Breast epithelium (tissue), 4 donors: ENCODE data around the gene H6PD. TPM values are rescaled to one million over a fixed set of nuclear protein-coding genes. Genes with fewer than 3 reads are reported as not detected.

Experiments
- DNase-seq, 2 donors: peaks; one replicate each; pipeline ENCODE4 v3.0.0-alpha.2; 2019; ENCODE audit warnings: low spot score in 2 of 2
- H3K27ac ChIP-seq, 2 donors: fragments of 200-600 bp; sonication (generic) in 1 of 2; one replicate each; pipeline ENCODE4 v1.5.1; 2016 to 2019; ENCODE audit warnings: mild to moderate bottlenecking in 1 of 2
- H3K27me3 ChIP-seq, 2 donors: fragments of 200-600 bp; sonication (generic) in 1 of 2; one replicate each; pipeline versions ENCODE4 v1.5.1 to v1.6.0; 2017 to 2019; ENCODE audit warnings: control low read depth in 1 of 2, mild to moderate bottlenecking in 1 of 2
- H3K36me3 ChIP-seq: fragments of 200-600 bp; one replicate; pipeline ENCODE4 v1.5.1; 2019
- H3K4me1 ChIP-seq, 2 donors: fragments of 200-600 bp; sonication (generic); one replicate each; pipeline ENCODE4 v1.5.1; 2016 to 2019; ENCODE audit warnings: control low read depth in 1 of 2
- H3K4me3 ChIP-seq, 3 donors: fragments of 200-600 bp; sonication (generic); 1 replicate in 2 of 3; 2 replicates in 1 of 3; pipeline ENCODE4 v1.5.1; 2016 to 2019; ENCODE audit warnings: mild to moderate bottlenecking in 3 of 3, moderate library complexity in 2 of 3
- H3K9me3 ChIP-seq, 2 donors: fragments of 200-600 bp; sonication (generic) in 1 of 2; one replicate each; pipeline ENCODE4 v1.5.1; 2016 to 2019; ENCODE audit warnings: control low read depth in 1 of 2
- CTCF ChIP-seq, 3 donors: fragments of 450-650 bp; IDR thresholded peaks; one replicate each; pipeline ENCODE4 v1.5.1; 2016 to 2017; ENCODE audit warnings: antibody characterized with exemption in 3 of 3, mild to moderate bottlenecking in 3 of 3, moderate library complexity in 3 of 3
- POLR2A ChIP-seq: fragments of 450-650 bp; IDR thresholded peaks from one replicate; pipeline ENCODE4 v1.6.1; 2016; ENCODE audit warnings: antibody characterized with exemption, mild to moderate bottlenecking, moderate library complexity
- POLR2AphosphoS5 ChIP-seq, 3 donors: sonication (generic); formaldehyde crosslinking; IDR thresholded peaks; one replicate each; pipeline ENCODE4 v1.6.1; 2017; ENCODE audit warnings: antibody characterized with exemption in 3 of 3
- intact Hi-C: fragments of 100-400 bp; cut with DNase I; formaldehyde crosslinking; loops from one replicate; pipeline ENCODE4 v1.15.1; 2023; ENCODE audit warnings: low total_unique reads
- total RNA-seq, 3 donors: library from RNA; depleted of rRNA; stranded (reverse); fragments of >200 nt; gene quantifications; one replicate each; pipeline ENCODE4 v1.1.0, GENCODE V29; 2016

Gene H6PD
- total RNA-seq, 3 donors from 2014 or later = 46.4 to 77.4 (median 49.5) TPM

GRCh38 chr1:9238134-9238533, 3.6 kb downstream of the H6PD start:
- intact Hi-C loops = no loop called here
- TF ChIP-seq POLR2AphosphoS5 (IDR thresholded peaks at IDR 0.05) (no peak), CTCF (IDR thresholded peaks at IDR 0.05) (no peak), POLR2A (no peak)
- peaks cover 7 to 27% of the 10 kb centered on the region in 2 donors for H3K4me1 ChIP-seq
- no peaks in the 10 kb centered on the region for H3K36me3 ChIP-seq
- no peak overlapping the region for H3K4me3 ChIP-seq
- H3K9me3 ChIP-seq = no peaks in the 10 kb centered on the region
- H3K27me3 ChIP-seq = no peaks in the 10 kb centered on the region
- H3K27ac ChIP-seq = peak overlapping the region; percentile 78 to 90
- no peak for DNase-seq

GRCh38 chr1:9238550-9238949, 4.0 kb downstream of the H6PD start:
- no peak for DNase-seq
- TF ChIP-seq POLR2AphosphoS5 (IDR thresholded peaks at IDR 0.05) (no peak), POLR2A (no peak), CTCF (IDR thresholded peaks at IDR 0.05) (no peak)
- Histone ChIP-seq H3K27ac (peak overlapping the region; percentile 78 to 90), H3K4me1 (peaks cover 7 to 30% of the 10 kb centered on the region in 2 donors), H3K27me3 (no peaks in the 10 kb centered on the region), H3K4me3 (no peak overlapping the region), H3K9me3 (no peaks in the 10 kb centered on the region), H3K36me3 (no peaks in the 10 kb centered on the region)
- intact Hi-C loops = no loop called here

- intact Hi-C loops = no loop called here
- Histone ChIP-seq H3K4me3 (peak overlapping the region in 2 of 3 donors; percentile 21 to 46), H3K9me3 (no peaks in the 10 kb centered on the region), H3K27ac (peak overlapping the region; percentile 78 to 90), H3K4me1 (peaks cover 3 to 40% of the 10 kb centered on the region in 2 donors), H3K36me3 (no peaks in the 10 kb centered on the region), H3K27me3 (no peaks in the 10 kb centered on the region)
- DNase-seq = peak in 1 of 2 donors; percentile 62
- TF ChIP-seq POLR2AphosphoS5 (IDR thresholded peaks at IDR 0.05) (peak; percentile 40 to 69 (median 65)), CTCF (IDR thresholded peaks at IDR 0.05) (no peak)
Measured at GRCh38 chr1:9239622-9240401, 5.2 kb downstream of the H6PD start.

- Histone ChIP-seq H3K27me3 (no peaks in the 10 kb centered on the region), H3K9me3 (no peaks in the 10 kb centered on the region), H3K4me3 (peak overlapping the region in 2 of 3 donors; percentile 21 to 46), H3K27ac (peak overlapping the region; percentile 78 to 90), H3K36me3 (no peaks in the 10 kb centered on the region), H3K4me1 (peaks cover 3 to 40% of the 10 kb centered on the region in 2 donors)
- TF ChIP-seq POLR2AphosphoS5 (IDR thresholded peaks at IDR 0.05) = no peak
- intact Hi-C loops = no loop called here
- DNase-seq = no peak
Measured at GRCh38 chr1:9240914-9241820, 6.6 kb downstream of the H6PD start.

- peaks cover 0 to 40% of the 10 kb centered on the region in 2 donors for H3K4me1 ChIP-seq
- intact Hi-C loops = no loop called here
Measured at GRCh38 chr1:9241891-9242290, 7.3 kb downstream of the H6PD start.

More at GRCh38 chr1:9241891-9242290, 7.3 kb downstream of the H6PD start:
- Histone ChIP-seq H3K36me3 (no peaks in the 10 kb centered on the region), H3K27ac (peak overlapping the region; percentile 68 to 90), H3K4me3 (no peak overlapping the region), H3K27me3 (no peaks in the 10 kb centered on the region), H3K9me3 (no peaks in the 10 kb centered on the region)
- TF ChIP-seq POLR2A = no peak
- no peak for DNase-seq
